ENCODE results near the gene HECA.
"Not testable (repeated sequence)": the region's sequence is repeated elsewhere in the genome, so short reads cannot be mapped to it uniquely, and the experiment has no call there.

HECA gene

GRCh38 chr6:139134064-139134395 is 850 bp upstream of the HECA start:
- TF ChIP-seq CTCF (IDR thresholded peaks at IDR 0.05; ENCODE audit: low read depth, low read length, missing control alignments): no peak
- H3K4me3 ChIP-seq (replicated peaks; ENCODE audit: low read depth, low read length): no peak overlapping the region
- DNase-seq (ENCODE audit: extremely low read depth, low read depth): no peak

GRCh38 chr6:139135578-139136545 is 982 bp downstream of the HECA start:
- H3K4me3 ChIP-seq (replicated peaks; ENCODE audit: low read depth, low read length): peak overlapping the region; percentile 58
- no peak for DNase-seq (ENCODE audit: extremely low read depth, low read depth)
- no peak for TF ChIP-seq CTCF (IDR thresholded peaks at IDR 0.05; ENCODE audit: low read depth, low read length, missing control alignments)

- no peak for DNase-seq (ENCODE audit: extremely low read depth, low read depth)
- no peak overlapping the region for H3K4me3 ChIP-seq (replicated peaks; ENCODE audit: low read depth, low read length)
Measured at GRCh38 chr6:139137706-139138105, 2.8 kb downstream of the HECA start.

GRCh38 chr6:139140854-139141253 is 6.0 kb downstream of the HECA start:
- not testable (repeated sequence) for H3K4me3 ChIP-seq (replicated peaks; ENCODE audit: low read depth, low read length); DNase-seq (ENCODE audit: extremely low read depth, low read depth)

More at GRCh38 chr6:139137706-139138105, 2.8 kb downstream of the HECA start:
- no peak for TF ChIP-seq CTCF (IDR thresholded peaks at IDR 0.05; ENCODE audit: low read depth, low read length, missing control alignments)

GRCh38 chr6:139142262-139142661 is 7.4 kb downstream of the HECA start:
- no peak overlapping the region for H3K4me3 ChIP-seq (replicated peaks; ENCODE audit: low read depth, low read length)
- no peak for DNase-seq (ENCODE audit: extremely low read depth, low read depth)
- TF ChIP-seq CTCF (IDR thresholded peaks at IDR 0.05; ENCODE audit: low read depth, low read length, missing control alignments): no peak

- TF ChIP-seq CTCF (IDR thresholded peaks at IDR 0.05; ENCODE audit: low read depth, low read length, missing control alignments): no peak
- DNase-seq (ENCODE audit: extremely low read depth, low read depth): no peak
- H3K4me3 ChIP-seq (replicated peaks; ENCODE audit: low read depth, low read length): no peak overlapping the region
Measured at GRCh38 chr6:139143111-139143510, 8.2 kb downstream of the HECA start.

- H3K4me3 ChIP-seq (replicated peaks; ENCODE audit: low read depth, low read length): no peak overlapping the region
- no peak for DNase-seq (ENCODE audit: extremely low read depth, low read depth)
- no peak for TF ChIP-seq CTCF (IDR thresholded peaks at IDR 0.05; ENCODE audit: low read depth, low read length, missing control alignments)
Measured at GRCh38 chr6:139144490-139145085, 9.7 kb downstream of the HECA start.
